ENCODE data around the gene RSPH1. TPM values are rescaled to one million over a fixed set of nuclear protein-coding genes. Genes with fewer than 3 reads are reported as not detected.

The RSPH1 gene
- total RNA-seq, 2 experiments from 2014 or later: 0.34 to 0.38 TPM

DNA sequence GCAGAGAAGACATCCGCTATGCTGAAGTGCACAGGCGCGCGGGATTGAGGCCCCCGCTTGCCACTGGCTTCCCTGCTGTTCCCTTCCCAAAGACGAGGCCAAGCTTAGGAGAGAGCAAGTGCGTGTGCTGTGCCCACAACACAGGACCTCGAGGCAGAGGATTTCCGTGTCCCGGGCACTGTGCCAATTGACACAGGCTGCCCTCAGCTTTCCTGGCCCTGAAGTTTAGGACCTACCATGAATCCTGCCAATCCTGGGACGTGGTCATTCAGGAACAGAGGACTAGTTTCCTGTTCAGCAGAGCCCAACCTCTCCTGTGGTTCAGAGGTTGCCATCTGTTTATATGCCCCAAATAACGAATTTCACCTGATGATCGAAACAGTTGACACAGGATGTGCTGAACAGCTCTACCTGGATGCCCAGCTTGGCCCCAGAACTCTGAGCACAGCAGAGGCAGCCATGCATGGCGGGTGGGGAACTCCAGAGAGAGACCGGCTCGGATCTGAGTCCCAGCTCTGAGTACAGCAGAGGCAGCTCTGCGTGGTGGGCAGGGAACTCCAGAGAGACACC, 39.7 kb upstream of the RSPH1 start:
- no peak overlapping the region for H3K4me3 Mint-ChIP-seq
- Histone ChIP-seq H3K27ac (ENCODE audit: low read depth in 1 of 2, low read length in 2 of 2) (no peak overlapping the region), H3K4me1 (ENCODE audit: insufficient read depth, low read length) (peaks cover 17% of the 10 kb centered on the region), H3K4me3 (ENCODE audit: low read length) (no peak overlapping the region), H3K27me3 (ENCODE audit: control insufficient read depth in 1 of 2, insufficient read depth in 2 of 2, low read length in 2 of 2) (no peaks in the 10 kb centered on the region), H3K36me3 (ENCODE audit: insufficient read depth, low read length) (peaks cover 50% of the 10 kb centered on the region), H3K9me3 (ENCODE audit: control insufficient read depth in 1 of 2, insufficient read depth in 1 of 2, low read length in 2 of 2) (no peaks in the 10 kb centered on the region)
- no peak for TF ChIP-seq CTCF (IDR thresholded peaks at IDR 0.05)
- ChIA-PET POLR2A (interaction anchor here (1.2 to 3.0 kb wide), 2 partner anchors 8 to 21 kb away, joined by 4 to 11 read pairs; no protein-coding TSS in a partner anchor), CTCF (interaction anchor here (1.5 kb wide), 1 partner anchor 198 kb away, joined by 3 read pairs; no protein-coding TSS in a partner anchor)
- no peak for ATAC-seq (ENCODE audit: poor library complexity)
- peaks cover 15% of the 10 kb centered on the region for H3K4me1 Mint-ChIP-seq (ENCODE audit: low read depth)
- H3K27me3 Mint-ChIP-seq: no peaks in the 10 kb centered on the region
- intact Hi-C loops (cut with DNase I, micrococcal nuclease): loop anchor here in 1 of 2 experiments (2.0 to 5.0 kb wide), 2 partner anchors 199 to 228 kb away; no protein-coding TSS in a partner anchor
- DNase-seq: peak in 1 of 14 experiments; percentile 19
- no peak overlapping the region for H3K27ac Mint-ChIP-seq
- H3K9me3 Mint-ChIP-seq: no peaks in the 10 kb centered on the region
- peaks cover 64% of the 10 kb centered on the region for H3K36me3 Mint-ChIP-seq (ENCODE audit: low read depth)

DNA sequence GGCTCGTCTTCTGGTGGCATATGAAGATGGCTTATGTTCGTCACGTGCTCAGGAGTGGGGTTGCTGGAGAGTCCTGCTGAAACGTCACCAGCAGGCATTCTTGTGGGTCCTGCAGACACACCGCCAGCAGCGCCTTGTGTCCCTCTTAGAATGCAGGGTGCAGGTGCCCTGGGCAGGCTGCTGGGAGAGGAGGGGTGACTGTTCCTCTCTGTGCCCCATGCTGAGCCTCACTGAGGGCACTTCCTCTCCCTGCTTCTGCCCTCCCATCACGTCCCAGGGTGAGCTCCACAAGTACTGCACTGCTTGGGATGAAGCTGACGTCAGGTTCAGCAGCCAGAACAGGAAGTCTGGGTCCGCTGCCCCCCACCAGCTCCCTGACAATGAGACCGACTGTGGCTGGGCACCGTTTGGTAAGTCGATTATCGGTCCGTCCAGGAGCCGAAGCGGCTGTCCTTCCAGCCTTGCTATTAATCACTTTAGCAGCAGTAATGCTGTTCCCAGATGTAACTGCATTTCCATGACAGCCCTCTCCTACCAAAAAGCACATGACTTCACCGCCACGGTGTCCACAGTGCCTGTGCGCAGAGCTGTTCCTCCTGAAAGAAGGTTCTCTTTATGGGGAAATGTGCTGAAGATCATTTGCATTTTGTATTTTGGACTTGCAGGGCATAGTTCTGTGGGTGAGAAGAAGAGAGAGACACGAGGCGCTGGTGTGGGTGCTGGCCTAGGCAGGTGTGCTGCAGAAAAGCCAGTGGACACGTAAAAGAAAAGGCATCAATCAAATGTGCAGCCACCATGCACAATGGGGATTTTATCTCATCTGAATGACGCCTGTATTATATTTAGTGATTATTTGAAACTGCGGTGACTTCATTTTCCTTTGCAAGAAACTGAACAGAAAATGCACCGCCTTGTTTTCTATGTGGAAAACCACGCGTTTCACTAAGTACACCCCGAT, 38.7 kb upstream of the RSPH1 start:
- Mint-ChIP-seq H3K4me1 (ENCODE audit: low read depth) (peaks cover 24% of the 10 kb centered on the region), H3K4me3 (peak overlapping the region; percentile 48), H3K27me3 (no peaks in the 10 kb centered on the region), H3K9me3 (no peaks in the 10 kb centered on the region), H3K27ac (peak overlapping the region; percentile 39), H3K36me3 (ENCODE audit: low read depth) (peaks cover 59% of the 10 kb centered on the region)
- TF ChIP-seq CTCF (IDR thresholded peaks at IDR 0.05): no peak
- POLR2A ChIA-PET: interaction anchor here (0.8 to 1.2 kb wide), 2 partner anchors 20 kb away, joined by 3 to 4 read pairs; no protein-coding TSS in a partner anchor
- Histone ChIP-seq H3K36me3 (ENCODE audit: insufficient read depth, low read length) (peaks cover 43% of the 10 kb centered on the region), H3K4me3 (ENCODE audit: low read length) (no peak overlapping the region), H3K9me3 (ENCODE audit: control insufficient read depth in 1 of 2, insufficient read depth in 1 of 2, low read length in 2 of 2) (no peaks in the 10 kb centered on the region), H3K27ac (ENCODE audit: low read depth in 1 of 2, low read length in 2 of 2) (no peak overlapping the region), H3K4me1 (ENCODE audit: insufficient read depth, low read length) (peaks cover 20% of the 10 kb centered on the region), H3K27me3 (ENCODE audit: control insufficient read depth in 1 of 2, insufficient read depth in 2 of 2, low read length in 2 of 2) (no peaks in the 10 kb centered on the region)
- intact Hi-C loops (cut with DNase I, micrococcal nuclease): loop anchor here in 1 of 2 experiments (2.0 to 5.0 kb wide), 2 partner anchors 198 to 227 kb away; no protein-coding TSS in a partner anchor
- ATAC-seq (ENCODE audit: poor library complexity): peak; percentile 63
- DNase-seq: peak in 3 of 14 experiments; percentile 11 to 45 (median 24)
- CTCF ChIA-PET: no interaction called here

DNA sequence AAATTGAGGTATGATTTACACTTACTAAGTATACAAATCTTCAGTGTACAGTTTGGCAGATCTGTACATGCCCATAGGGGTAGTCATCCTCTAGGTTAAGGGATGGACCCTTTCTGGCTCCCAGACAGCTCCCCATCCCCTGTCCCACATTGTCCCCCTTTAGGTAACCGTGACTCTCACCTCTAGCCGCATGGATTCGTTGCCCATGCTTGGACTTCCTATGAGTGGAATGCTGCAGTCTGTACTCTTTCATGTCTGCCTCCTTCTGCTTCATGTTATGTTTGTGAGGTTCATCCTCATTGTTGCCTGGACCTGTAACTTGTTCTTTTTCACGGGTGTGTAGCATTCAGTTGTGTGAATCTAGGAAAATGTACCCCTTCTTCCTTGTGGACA, 37.9 kb upstream of the RSPH1 start:
- Histone ChIP-seq H3K9me3 (ENCODE audit: control insufficient read depth in 1 of 2, insufficient read depth in 1 of 2, low read length in 2 of 2) (no peaks in the 10 kb centered on the region), H3K4me1 (ENCODE audit: insufficient read depth, low read length) (peaks cover 22% of the 10 kb centered on the region), H3K27ac (ENCODE audit: low read depth in 1 of 2, low read length in 2 of 2) (no peak overlapping the region), H3K4me3 (ENCODE audit: low read length) (no peak overlapping the region), H3K36me3 (ENCODE audit: insufficient read depth, low read length) (peaks cover 37% of the 10 kb centered on the region), H3K27me3 (ENCODE audit: control insufficient read depth in 1 of 2, insufficient read depth in 2 of 2, low read length in 2 of 2) (no peaks in the 10 kb centered on the region)
- H3K4me3 Mint-ChIP-seq: peak overlapping the region; percentile 48
- no peaks in the 10 kb centered on the region for H3K27me3 Mint-ChIP-seq
- intact Hi-C loops (cut with DNase I, micrococcal nuclease): loop anchor here in 1 of 2 experiments (2.0 kb wide), 1 partner anchor 197 kb away; no protein-coding TSS in a partner anchor
- TF ChIP-seq CTCF (IDR thresholded peaks at IDR 0.05): no peak
- peak overlapping the region; percentile 39 for H3K27ac Mint-ChIP-seq
- POLR2A ChIA-PET: interaction anchor here (0.8 kb wide), 1 partner anchor 20 kb away, joined by 3 read pairs; no protein-coding TSS in a partner anchor
- H3K36me3 Mint-ChIP-seq (ENCODE audit: low read depth): peaks cover 52% of the 10 kb centered on the region
- H3K4me1 Mint-ChIP-seq (ENCODE audit: low read depth): peaks cover 26% of the 10 kb centered on the region
- CTCF ChIA-PET: no interaction called here
- ATAC-seq (ENCODE audit: poor library complexity) (no peak), DNase-seq (no peak)
- no peaks in the 10 kb centered on the region for H3K9me3 Mint-ChIP-seq

Data from CD4-positive, alpha-beta T cell (primary cell).